PFSK-1 (cell line): ENCODE data around the gene C2orf78.

Experiments used
- FOXP2 ChIP-seq: optimal IDR thresholded peaks from 2 replicates; pipeline ENCODE3; 2011; ENCODE audit warnings: borderline replicate concordance, control low read depth, inconsistent platforms; ENCODE audit not compliant: insufficient read depth; ENCODE audit errors: extremely low read length, extremely low read depth
- POLR2AphosphoS5 ChIP-seq: IDR thresholded peaks from 2 replicates; pipeline ENCODE4 v1.6.1; 2012; ENCODE audit warnings: low read depth, mild to moderate bottlenecking, control low read depth, low read length, moderate library complexity
- REST ChIP-seq, 2 experiments: IDR thresholded peaks; 2 replicates each; pipeline versions ENCODE4 v1.6.1 to v1.8.0; 2011 to 2012; ENCODE audit warnings: low read depth in 2 of 2, low read length in 2 of 2, control low read depth in 1 of 2, inconsistent platforms in 1 of 2, mild to moderate bottlenecking in 1 of 2, moderate library complexity in 1 of 2; ENCODE audit not compliant: insufficient read depth in 1 of 2
- SIN3A ChIP-seq: IDR thresholded peaks from 2 replicates; pipeline ENCODE4 v1.6.1; 2012; ENCODE audit warnings: mild to moderate bottlenecking, low read length, moderate library complexity, borderline replicate concordance; ENCODE audit not compliant: insufficient read depth
- TAF1 ChIP-seq: IDR thresholded peaks from 2 replicates; pipeline ENCODE4 v1.6.1; 2012; ENCODE audit warnings: low read length, control low read depth, borderline replicate concordance; ENCODE audit not compliant: insufficient read depth

C2orf78 gene

GRCh38 chr2:73821669-73822068 lies 37.7 kb downstream of the C2orf78 start:
- TF ChIP-seq REST (IDR thresholded peaks at IDR 0.05; ENCODE audit: insufficient read depth in 1 of 2, low read depth in 2 of 2, low read length in 2 of 2) (no peak), SIN3A (no peak), FOXP2 (no peak), TAF1 (no peak)

- TF ChIP-seq POLR2AphosphoS5 (no peak), REST (IDR thresholded peaks at IDR 0.05; ENCODE audit: insufficient read depth in 1 of 2, low read depth in 2 of 2, low read length in 2 of 2) (no peak), TAF1 (no peak), FOXP2 (no peak), SIN3A (no peak)
Observed at GRCh38 chr2:73822276-73822675, 38.3 kb downstream of the C2orf78 start.

GRCh38 chr2:73822991-73823390 lies 39.0 kb downstream of the C2orf78 start:
- TF ChIP-seq TAF1 (no peak), POLR2AphosphoS5 (no peak), FOXP2 (no peak), SIN3A (no peak), REST (IDR thresholded peaks at IDR 0.05; ENCODE audit: insufficient read depth in 1 of 2, low read depth in 2 of 2, low read length in 2 of 2) (no peak)

GRCh38 chr2:73823416-73823815 lies 39.4 kb downstream of the C2orf78 start:
- TF ChIP-seq SIN3A = no peak
- no peak for TF ChIP-seq TAF1
- TF ChIP-seq FOXP2 = no peak
- no peak for TF ChIP-seq POLR2AphosphoS5
- no peak for TF ChIP-seq REST (IDR thresholded peaks at IDR 0.05; ENCODE audit: insufficient read depth in 1 of 2, low read depth in 2 of 2, low read length in 2 of 2)

- no peak for TF ChIP-seq REST (IDR thresholded peaks at IDR 0.05; ENCODE audit: insufficient read depth in 1 of 2, low read depth in 2 of 2, low read length in 2 of 2)
Observed at GRCh38 chr2:73823916-73824523, 40.0 kb downstream of the C2orf78 start.
